KBM-7 (cell line): ENCODE measurements around the gene GPATCH4.

ENCODE experiments used
- DNase-seq: peaks from one replicate; pipeline ENCODE4 v3.0.0-alpha.2; 2015
- in situ Hi-C: fragments of 300-500 bp; cut with MboI; formaldehyde crosslinking; loops from 2 replicates; pipeline ENCODE4 v1.14.3; 2020; ENCODE audit warnings: low sequenced_read_pairs, low pct_unique_long_range_greater_than_20kb, mixed read lengths

GPATCH4 gene

GRCh38 chr1:156583821-156584622 lies 17.3 kb downstream of the GPATCH4 start:
- in situ Hi-C loops = no loop called here
- peak; percentile 90 for DNase-seq

- no peak for DNase-seq
- in situ Hi-C loops = no loop called here
These were observed 18.8 kb downstream of the GPATCH4 start for GRCh38 chr1:156582388-156583017.

GRCh38 chr1:156581661-156582387 lies 19.5 kb downstream of the GPATCH4 start:
- in situ Hi-C loops = no loop called here
- DNase-seq = no peak

- DNase-seq = no peak
- in situ Hi-C loops = no loop called here
These were observed 21.8 kb downstream of the GPATCH4 start, which contains the start of gene TTC24 for GRCh38 chr1:156579472-156579871. TSS of gene TTC24 (plus strand) at chr1:156579723. CDS start at chr1:156581365, 1,642 bp downstream.

- in situ Hi-C loops = no loop called here
- DNase-seq = no peak
These were observed 23.2 kb downstream of the GPATCH4 start for GRCh38 chr1:156578055-156578454.

- no peak for DNase-seq
- in situ Hi-C loops = no loop called here
These were observed 23.7 kb downstream of the GPATCH4 start for GRCh38 chr1:156577550-156577949.

GRCh38 chr1:156574039-156574633 lies 27.1 kb downstream of the GPATCH4 start:
- in situ Hi-C loops = no loop called here
- DNase-seq = no peak

GRCh38 chr1:156572663-156573018 lies 28.6 kb downstream of the GPATCH4 start:
- in situ Hi-C loops = no loop called here
- no peak for DNase-seq

- in situ Hi-C loops = no loop called here
- peak; percentile 80 for DNase-seq
These were observed 29.2 kb downstream of the GPATCH4 start, which contains the start of gene IQGAP3 for GRCh38 chr1:156571919-156572662. TSS of gene IQGAP3 (minus strand) at chr1:156572565. CDS start at chr1:156572529, 36 bp downstream.

- in situ Hi-C loops = no loop called here
- peak; percentile 70 for DNase-seq
These were observed 29.9 kb downstream of the GPATCH4 start for GRCh38 chr1:156571261-156571852.

GRCh38 chr1:156566436-156566835 lies 34.8 kb downstream of the GPATCH4 start:
- peak; percentile 68 for DNase-seq
- in situ Hi-C loops = no loop called here

GRCh38 chr1:156565519-156565918 lies 35.8 kb downstream of the GPATCH4 start:
- in situ Hi-C loops = no loop called here
- DNase-seq = no peak

GRCh38 chr1:156560585-156561163 lies 40.6 kb downstream of the GPATCH4 start:
- DNase-seq = no peak
- in situ Hi-C loops = no loop called here

- in situ Hi-C loops = no loop called here
These were observed 41.4 kb downstream of the GPATCH4 start for GRCh38 chr1:156559797-156560385.

GRCh38 chr1:156559086-156559796 lies 42.0 kb downstream of the GPATCH4 start:
- in situ Hi-C loops = no loop called here
- DNase-seq = no peak

More at GRCh38 chr1:156559797-156560385, 41.4 kb downstream of the GPATCH4 start:
- no peak for DNase-seq

- in situ Hi-C loops = no loop called here
- DNase-seq = no peak
These were observed 44.9 kb downstream of the GPATCH4 start for GRCh38 chr1:156556354-156556753.

- no peak for DNase-seq
- in situ Hi-C loops = no loop called here
These were observed 45.6 kb downstream of the GPATCH4 start for GRCh38 chr1:156555715-156556114.
